ENCODE results near the gene CLCN3.

DNA sequence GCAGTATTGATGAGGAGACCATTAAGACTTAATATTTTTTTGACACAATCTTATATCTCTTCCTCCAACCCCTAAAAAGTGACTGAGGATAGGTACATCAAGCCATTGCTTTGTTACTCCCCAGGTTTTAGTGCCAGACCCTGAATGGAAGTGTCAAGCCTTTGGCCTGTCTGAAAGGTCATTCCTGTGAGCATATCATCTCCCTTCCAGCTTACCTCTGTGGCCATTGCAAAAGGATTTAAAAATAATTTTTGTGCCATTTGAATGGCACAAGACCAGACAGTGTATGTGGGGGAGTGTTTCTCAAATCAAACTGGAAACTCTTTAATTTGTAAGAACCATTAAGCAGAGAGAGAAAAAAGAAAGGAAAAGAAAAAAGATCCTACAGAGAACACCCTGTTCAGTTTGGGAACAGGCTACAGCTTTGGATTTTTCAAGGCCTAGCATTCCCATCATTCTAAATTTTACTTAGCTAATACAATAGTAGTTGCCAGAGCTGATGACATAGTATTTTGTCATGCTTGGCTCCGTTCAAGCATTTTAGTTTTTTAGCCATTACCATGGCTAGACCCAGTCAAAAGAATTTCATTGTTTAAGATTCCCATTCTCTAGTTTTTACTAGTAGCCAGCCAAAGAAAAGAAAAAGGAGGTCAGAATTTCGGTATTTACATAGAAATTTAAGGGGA lies 87.7 kb downstream of the CLCN3 start:
- TF ChIP-seq ZNF114 (CRISPR knock-in tag; IDR thresholded peaks at IDR 0.05) = no peak
- TF ChIP-seq EZH2 (IDR thresholded peaks at IDR 0.05; ENCODE audit: low read depth, unreplicated experiment) = no peak
- no peak for TF ChIP-seq POLR2AphosphoS5 (IDR thresholded peaks at IDR 0.05; ENCODE audit: low read depth)
- TF ChIP-seq CTCF (conservative IDR thresholded peaks at IDR 0.05; ENCODE audit: low read depth in 2 of 2) = no peak
- TF ChIP-seq STAT1 (IDR thresholded peaks at IDR 0.05; ENCODE audit: unreplicated experiment) = no peak

Data from GM23338 (cell line).